GM10266 (cell line): ENCODE data around the gene ZBTB39.

Experiments
- DNase-seq: peaks from one replicate; pipeline ENCODE4 v3.0.0; 2012; ENCODE audit errors: extremely low spot score
- CTCF ChIP-seq: IDR thresholded peaks from 2 replicates; pipeline ENCODE4 v1.5.1; 2012; ENCODE audit warnings: mild to moderate bottlenecking, low read depth; ENCODE audit not compliant: control insufficient read depth, insufficient read depth; ENCODE audit errors: missing control alignments

ZBTB39 gene

GRCh38 chr12:56993346-56993745 is 13.0 kb downstream of the ZBTB39 start:
- no peak for TF ChIP-seq CTCF
- no peak for DNase-seq

GRCh38 chr12:56991319-56992246 is 14.8 kb downstream of the ZBTB39 start:
- TF ChIP-seq CTCF, result no peak
- DNase-seq, result no peak

- no peak for TF ChIP-seq CTCF
- DNase-seq, result no peak
Measured at GRCh38 chr12:56990648-56991318, 15.6 kb downstream of the ZBTB39 start.

- no peak for TF ChIP-seq CTCF
- no peak for DNase-seq
Measured at GRCh38 chr12:56989861-56990610, 16.3 kb downstream of the ZBTB39 start.

- no peak for TF ChIP-seq CTCF
- no peak for DNase-seq
Measured at GRCh38 chr12:56988207-56988739, 18.1 kb downstream of the ZBTB39 start.

GRCh38 chr12:56987551-56988053 is 18.7 kb downstream of the ZBTB39 start:
- peak; percentile 75 for DNase-seq
- peak; percentile 96 for TF ChIP-seq CTCF
